ENCODE measurements around the gene PDZK1IP1. TPM values are rescaled to one million over a fixed set of nuclear protein-coding genes. Genes with fewer than 3 reads are reported as not detected.

Gene PDZK1IP1
- total RNA-seq, 4 donors from 2014 or later, result 121 to 267 (median 125) TPM

GRCh38 chr1:47190857-47191256 lies 1.0 kb upstream of the PDZK1IP1 start:
- no peak for DNase-seq (ENCODE audit: low spot score in 2 of 2)
- TF ChIP-seq CTCF (IDR thresholded peaks at IDR 0.05) (no peak), POLR2A (IDR thresholded peaks at IDR 0.05) (no peak)
- intact Hi-C loops (cut with DNase I; ENCODE audit: low total_unique reads), result no loop called here

GRCh38 chr1:47190509-47190855 lies 646 bp upstream of the PDZK1IP1 start:
- WGBS, 2 donors, result 24 to 26% methylated on average over 5 of the region's 5 CpGs
- DNase-seq (ENCODE audit: low spot score in 2 of 2), result no peak
- no peak overlapping the region for H3K4me3 ChIP-seq (ENCODE audit: low read depth, poor library complexity, severe bottlenecking)
- no peak for TF ChIP-seq POLR2A (IDR thresholded peaks at IDR 0.05)
- no peak for TF ChIP-seq CTCF (IDR thresholded peaks at IDR 0.05)
- intact Hi-C loops (cut with DNase I; ENCODE audit: low total_unique reads), result no loop called here

More at GRCh38 chr1:47190857-47191256, 1.0 kb upstream of the PDZK1IP1 start:
- H3K4me3 ChIP-seq (ENCODE audit: low read depth, poor library complexity, severe bottlenecking), result no peak overlapping the region
- WGBS, 2 donors, result 88 to 93% methylated on average over 6 of the region's 6 CpGs

GRCh38 chr1:47188791-47189785 lies 748 bp downstream of the PDZK1IP1 start:
- intact Hi-C loops (cut with DNase I; ENCODE audit: low total_unique reads), result no loop called here
- peak; percentile 8 to 80 for DNase-seq (ENCODE audit: low spot score in 2 of 2)
- 65 to 74% methylated on average over 6 to 7 of the region's 7 CpGs for WGBS, 2 donors
- no peak overlapping the region for H3K4me3 ChIP-seq (ENCODE audit: low read depth, poor library complexity, severe bottlenecking)
- TF ChIP-seq CTCF (IDR thresholded peaks at IDR 0.05) (no peak), POLR2A (IDR thresholded peaks at IDR 0.05) (no peak)

- DNase-seq (ENCODE audit: low spot score in 2 of 2), result peak in 1 of 2 donors; percentile 62
- H3K4me3 ChIP-seq (ENCODE audit: low read depth, poor library complexity, severe bottlenecking), result no peak overlapping the region
- whole genome bisulfite sequencing, 2 donors, result 83 to 95% methylated on average over 2 of the region's 2 CpGs
- intact Hi-C loops (cut with DNase I; ENCODE audit: low total_unique reads), result no loop called here
- TF ChIP-seq POLR2A (IDR thresholded peaks at IDR 0.05), result no peak
- no peak for TF ChIP-seq CTCF (IDR thresholded peaks at IDR 0.05)
These were observed 1.9 kb downstream of the PDZK1IP1 start for GRCh38 chr1:47187926-47188250.

- WGBS, 2 donors, result 86 to 89% methylated on average over 12 of the region's 12 CpGs
- TF ChIP-seq CTCF (IDR thresholded peaks at IDR 0.05), result no peak
- TF ChIP-seq POLR2A (IDR thresholded peaks at IDR 0.05), result no peak
- intact Hi-C loops (cut with DNase I; ENCODE audit: low total_unique reads), result no loop called here
- no peak overlapping the region for H3K4me3 ChIP-seq (ENCODE audit: low read depth, poor library complexity, severe bottlenecking)
- DNase-seq (ENCODE audit: low spot score in 2 of 2), result peak; percentile 11 to 82
These were observed 2.5 kb downstream of the PDZK1IP1 start for GRCh38 chr1:47187231-47187925.

Data from lower leg skin (tissue), 4 donors.